ENCODE measurements around the gene CLEC3B. TPM values are rescaled to one million over a fixed set of nuclear protein-coding genes. Genes with fewer than 3 reads are reported as not detected.

CLEC3B gene
- total and polyA plus RNA-seq, 10 of the 15 experiments (the other 5 are each of a cell fraction or from before 2014, with no cell fraction given) = 0.23 TPM; not detected in 9

GRCh38 chr3:45003859-45004258 lies 22.2 kb upstream of the CLEC3B start:
- no peak overlapping the region for H2AFZ ChIP-seq (ENCODE audit: control insufficient read depth, low read depth, low read length)
- ChIA-PET POLR2A (no interaction called here), CTCF (interaction anchor here (1.5 kb wide), 1 partner anchor 15 kb away, joined by 4 read pairs; no protein-coding TSS in a partner anchor), SMC1A (ENCODE audit: uncharacterized antibody, unreplicated experiment) (interaction anchor here (1.7 kb wide), 1 partner anchor 8 kb away, joined by 7 read pairs; no protein-coding TSS in a partner anchor), RAD21 (ENCODE audit: unreplicated experiment) (no interaction called here)
- in situ Hi-C loops (cut with MboI) = no loop called here
- H3K79me2 ChIP-seq (ENCODE audit: control insufficient read depth, insufficient read depth, low read length) = no peaks in the 10 kb centered on the region
- intact Hi-C loops (cut with micrococcal nuclease; ENCODE audit: unreplicated experiment) = no loop called here
- no peak overlapping the region for H3K27ac ChIP-seq (ENCODE audit: control insufficient read depth, insufficient read depth)
- H3K4me1 ChIP-seq (ENCODE audit: control insufficient read depth, insufficient read depth, low read length) = no peaks in the 10 kb centered on the region
- H3K9ac ChIP-seq (ENCODE audit: control insufficient read depth, insufficient read depth, low read length) = no peak overlapping the region
- no peak for DNase-seq (ENCODE audit: low read depth, low spot score)
- ATAC-seq = no peak
- H3K4me3 ChIP-seq = no peak overlapping the region
- H3K27me3 ChIP-seq (replicated peaks in 1 of 2; ENCODE audit: control insufficient read depth in 2 of 2, insufficient read depth in 2 of 2, low read length in 1 of 2) = no peaks in the 10 kb centered on the region
- H4K20me1 ChIP-seq (ENCODE audit: control insufficient read depth, insufficient read depth) = no peaks in the 10 kb centered on the region
- no TSS peak for BruUV-seq (replicated peaks)
- TF ChIP-seq EED (IDR thresholded peaks at IDR 0.05; ENCODE audit: low read depth) (no peak), ZBED1 (IDR thresholded peaks at IDR 0.05; ENCODE audit: borderline replicate concordance) (no peak), HDGF (IDR thresholded peaks at IDR 0.05) (no peak), IKZF2 (IDR thresholded peaks at IDR 0.05) (no peak)
- H3K9me3 ChIP-seq (replicated peaks; ENCODE audit: control insufficient read depth, insufficient read depth, low read length) = no peaks in the 10 kb centered on the region
- H3K4me2 ChIP-seq (ENCODE audit: control insufficient read depth, insufficient read depth) = no peak overlapping the region
- peaks cover 22 to 37% of the 10 kb centered on the region in 2 experiments for H3K36me3 ChIP-seq (ENCODE audit: control insufficient read depth in 2 of 2, insufficient read depth in 2 of 2, low read length in 1 of 2)
- no peak for FAIRE-seq
- WGBS (ENCODE audit: insufficient coverage, insufficient replicate concordance, low lambda C conversion rate, missing lambda C conversion rate) = 98% methylated on average over 2 of the region's 2 CpGs

DNA sequence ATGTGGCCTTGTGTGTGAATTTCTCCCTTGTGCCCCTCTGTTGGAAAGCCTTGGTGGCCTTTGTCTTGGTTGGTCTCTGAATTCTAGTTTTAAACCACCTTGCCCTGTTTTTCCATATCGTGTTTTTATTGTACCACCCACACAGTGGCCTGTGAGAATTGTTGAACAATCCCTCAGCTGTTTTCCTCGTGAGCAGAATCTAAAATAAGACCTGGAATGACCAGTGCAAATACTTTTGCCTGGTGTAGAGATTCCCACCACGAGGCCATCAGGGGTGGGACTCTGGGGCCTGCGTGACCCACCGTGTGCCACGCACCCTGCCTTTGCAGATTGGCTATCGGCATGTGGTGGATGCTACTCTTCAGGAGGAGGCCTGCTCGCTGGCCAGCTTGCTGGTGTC lies 19.0 kb upstream of the CLEC3B start:
- no TSS peak for BruUV-seq (replicated peaks)
- POLR2A ChIA-PET = no interaction called here
- RAD21 ChIA-PET (ENCODE audit: unreplicated experiment) = no interaction called here
- H2AFZ ChIP-seq (ENCODE audit: control insufficient read depth, low read depth, low read length) = no peak overlapping the region
- H3K4me3 ChIP-seq = no peak overlapping the region
- WGBS (ENCODE audit: insufficient coverage, insufficient replicate concordance, low lambda C conversion rate, missing lambda C conversion rate) = over 99% methylated on average over 8 of the region's 8 CpGs
- intact Hi-C loops (cut with micrococcal nuclease; ENCODE audit: unreplicated experiment) = no loop called here
- no peak for DNase-seq (ENCODE audit: low read depth, low spot score)
- CTCF ChIA-PET = interaction anchor here (0.7 kb wide), 1 partner anchor 9 kb away, joined by 3 read pairs; no protein-coding TSS in a partner anchor
- in situ Hi-C loops (cut with MboI) = no loop called here
- no peaks in the 10 kb centered on the region for H3K9me3 ChIP-seq (replicated peaks; ENCODE audit: control insufficient read depth, insufficient read depth, low read length)
- H3K27me3 ChIP-seq (replicated peaks in 1 of 2; ENCODE audit: control insufficient read depth in 2 of 2, insufficient read depth in 2 of 2, low read length in 1 of 2) = no peaks in the 10 kb centered on the region
- no peak overlapping the region for H3K9ac ChIP-seq (ENCODE audit: control insufficient read depth, insufficient read depth, low read length)
- SMC1A ChIA-PET (ENCODE audit: uncharacterized antibody, unreplicated experiment) = no interaction called here
- FAIRE-seq = no peak
- H3K4me1 ChIP-seq (ENCODE audit: control insufficient read depth, insufficient read depth, low read length) = peaks cover 12% of the 10 kb centered on the region
- H3K4me2 ChIP-seq (ENCODE audit: control insufficient read depth, insufficient read depth) = no peak overlapping the region
- no peaks in the 10 kb centered on the region for H3K79me2 ChIP-seq (ENCODE audit: control insufficient read depth, insufficient read depth, low read length)
- H3K36me3 ChIP-seq (ENCODE audit: control insufficient read depth in 2 of 2, insufficient read depth in 2 of 2, low read length in 1 of 2) = peaks cover 12 to 37% of the 10 kb centered on the region in 2 experiments
- no peaks in the 10 kb centered on the region for H4K20me1 ChIP-seq (ENCODE audit: control insufficient read depth, insufficient read depth)
- no peak overlapping the region for H3K27ac ChIP-seq (ENCODE audit: control insufficient read depth, insufficient read depth)
- no peak for ATAC-seq
- TF ChIP-seq IRF3 (IDR thresholded peaks at IDR 0.05) = no peak
- no peak for TF ChIP-seq KAT2A (conservative IDR thresholded peaks at IDR 0.05; ENCODE audit: control insufficient read depth, low read depth, low read length)
- TF ChIP-seq, protein P1, sequence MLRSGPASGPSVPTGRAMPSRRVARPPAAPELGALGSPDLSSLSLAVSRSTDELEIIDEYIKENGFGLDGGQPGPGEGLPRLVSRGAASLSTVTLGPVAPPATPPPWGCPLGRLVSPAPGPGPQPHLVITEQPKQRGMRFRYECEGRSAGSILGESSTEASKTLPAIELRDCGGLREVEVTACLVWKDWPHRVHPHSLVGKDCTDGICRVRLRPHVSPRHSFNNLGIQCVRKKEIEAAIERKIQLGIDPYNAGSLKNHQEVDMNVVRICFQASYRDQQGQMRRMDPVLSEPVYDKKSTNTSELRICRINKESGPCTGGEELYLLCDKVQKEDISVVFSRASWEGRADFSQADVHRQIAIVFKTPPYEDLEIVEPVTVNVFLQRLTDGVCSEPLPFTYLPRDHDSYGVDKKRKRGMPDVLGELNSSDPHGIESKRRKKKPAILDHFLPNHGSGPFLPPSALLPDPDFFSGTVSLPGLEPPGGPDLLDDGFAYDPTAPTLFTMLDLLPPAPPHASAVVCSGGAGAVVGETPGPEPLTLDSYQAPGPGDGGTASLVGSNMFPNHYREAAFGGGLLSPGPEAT (IDR thresholded peaks at IDR 0.05; ENCODE audit: low read depth) = no peak
- no peak for TF ChIP-seq NFIC (IDR thresholded peaks at IDR 0.05; ENCODE audit: low read depth, low read length)
- TF ChIP-seq CEBPZ (IDR thresholded peaks at IDR 0.05; ENCODE audit: low read depth, low read length) = no peak
- TF ChIP-seq ZNF274 (IDR thresholded peaks at IDR 0.05; ENCODE audit: insufficient read depth, insufficient read length) = no peak
